HK-2 (cell line): ENCODE results near the gene EGFL8.
"Not testable (repeated sequence)": the region's sequence is repeated elsewhere in the genome, so short reads cannot be mapped to it uniquely, and the experiment has no call there.

Experiments used
- DNase-seq: peaks from one replicate; pipeline ENCODE4 v3.0.0-alpha.2; 2018; ENCODE audit not compliant: unreplicated experiment

Gene EGFL8

DNA sequence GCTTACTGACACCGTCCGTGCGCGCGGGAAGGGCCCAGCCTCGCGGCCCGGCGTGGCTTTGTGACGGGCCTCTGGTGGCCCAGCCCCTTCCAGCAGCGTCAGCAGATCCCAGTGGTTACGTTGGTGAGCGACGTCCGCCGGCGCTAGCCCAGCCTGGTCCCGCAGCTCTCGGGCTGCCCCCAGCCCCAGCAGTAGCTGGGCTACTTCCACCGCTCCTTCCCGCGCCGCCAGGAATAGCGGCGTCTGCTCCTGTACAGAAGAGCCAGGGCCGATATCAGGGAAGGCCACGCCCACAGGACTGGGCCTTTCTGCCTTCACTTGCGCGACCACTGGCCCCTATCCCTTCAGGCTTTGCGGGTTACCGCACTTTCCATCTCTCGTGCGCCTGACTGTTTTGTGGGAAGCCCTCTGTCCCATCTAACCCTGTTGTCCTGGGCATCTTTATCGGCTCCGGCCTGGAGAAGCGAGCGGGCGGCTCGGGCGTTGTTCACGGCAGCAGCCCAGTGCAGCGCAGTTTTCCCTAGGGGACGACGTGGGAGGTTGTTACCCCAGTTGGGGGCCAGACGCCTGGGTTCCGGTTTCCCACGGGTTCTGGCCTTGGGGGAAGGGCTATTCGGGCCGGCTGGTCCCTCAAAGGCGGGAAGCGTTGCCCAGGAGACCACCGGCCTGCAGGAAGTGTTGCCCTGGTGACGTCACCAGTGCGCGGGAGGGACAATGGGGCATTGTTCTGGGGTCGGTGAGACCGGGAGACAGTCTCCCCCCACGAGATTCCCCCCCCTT is 31.7 kb downstream of the EGFL8 start:
- peak; percentile 64 for DNase-seq

DNA sequence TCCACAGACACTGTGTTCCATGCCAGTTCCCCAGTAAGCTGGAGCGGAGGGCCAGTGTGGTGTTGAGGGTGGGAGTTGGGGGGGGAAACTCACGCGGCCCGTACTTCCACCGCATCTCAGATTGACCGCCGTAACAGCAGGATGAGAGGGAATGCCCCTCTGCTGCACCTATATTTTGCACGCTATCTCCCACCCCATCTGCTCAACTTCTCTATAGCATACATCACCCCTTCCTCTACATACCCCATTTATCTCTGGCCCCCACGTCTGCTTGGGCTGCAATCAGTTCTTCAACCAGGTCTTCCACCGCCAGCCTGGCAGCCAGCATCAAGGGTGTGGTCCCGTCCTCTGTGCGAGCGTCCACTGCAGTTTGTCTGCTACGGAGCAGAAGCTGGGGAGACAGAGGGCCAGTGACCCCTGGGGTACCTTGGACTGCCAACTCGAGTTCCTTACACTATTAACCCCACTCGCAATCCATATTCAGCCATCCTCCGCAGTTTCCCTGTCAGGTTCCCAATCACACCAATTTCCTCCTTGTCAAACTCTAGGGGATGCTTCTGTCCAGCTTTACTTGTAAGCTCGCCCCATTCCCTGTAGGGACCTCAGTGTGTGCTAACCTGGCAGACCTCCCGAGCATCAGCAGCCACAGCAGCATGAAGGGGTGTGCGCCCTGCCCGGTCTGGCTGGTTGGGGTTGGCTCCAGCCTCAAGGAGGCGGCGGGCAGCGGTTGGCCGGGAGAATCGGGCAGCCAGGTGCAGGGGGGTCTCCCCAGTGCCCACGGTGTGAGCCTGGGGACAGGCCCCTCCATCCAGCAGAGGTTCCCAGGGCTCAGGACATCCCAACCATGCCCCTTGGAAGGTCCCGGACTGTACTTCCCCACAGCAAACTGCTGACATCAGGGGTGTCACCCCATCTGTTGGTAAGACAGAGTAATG is 32.6 kb downstream of the EGFL8 start:
- DNase-seq, result no peak

DNA sequence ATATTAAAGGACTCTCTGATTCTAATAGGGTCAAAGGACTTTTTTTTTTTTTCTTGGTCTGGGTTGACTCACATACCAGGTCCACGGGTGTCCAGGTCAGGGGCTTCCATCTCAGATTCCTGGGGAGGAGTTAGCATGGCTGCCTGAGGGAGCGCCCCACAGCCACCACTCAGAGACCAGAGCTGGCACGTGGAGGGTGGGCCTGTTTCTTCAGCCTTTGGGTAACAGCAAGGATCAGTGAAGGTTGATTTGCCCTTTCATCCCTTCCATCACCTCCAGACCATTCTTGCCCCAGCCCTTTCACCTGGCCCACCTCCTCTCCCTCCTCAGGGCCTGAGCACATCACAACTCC is 33.9 kb downstream of the EGFL8 start:
- DNase-seq, result no peak

DNA sequence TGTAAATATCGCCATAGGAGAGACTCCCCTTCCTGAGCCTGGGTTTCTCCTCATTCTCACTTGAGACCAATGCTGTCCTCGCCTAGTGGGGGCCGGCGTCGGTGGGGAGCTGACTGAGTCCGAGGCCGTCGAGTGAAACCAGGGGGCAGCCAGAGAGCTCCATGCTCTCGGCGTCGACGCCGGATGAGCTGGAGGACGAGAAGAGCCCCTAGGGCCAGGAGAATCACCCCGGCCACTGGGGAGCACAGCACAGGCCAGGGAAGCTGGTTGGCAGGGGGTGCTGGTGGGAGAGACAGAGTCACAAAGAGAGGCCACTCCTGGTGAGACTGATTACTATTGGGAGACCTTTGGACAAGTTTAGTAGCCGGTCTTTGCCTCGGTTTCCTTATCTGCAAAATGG is 34.5 kb downstream of the EGFL8 start:
- no peak for DNase-seq

GRCh38 chr6:32200711-32201475 is 36.5 kb downstream of the EGFL8 start:
- DNase-seq, result no peak

- no peak for DNase-seq
Observed at GRCh38 chr6:32202186-32202585, 37.8 kb downstream of the EGFL8 start.

- DNase-seq, result no peak
Observed at GRCh38 chr6:32203426-32204267, 39.3 kb downstream of the EGFL8 start.

DNA sequence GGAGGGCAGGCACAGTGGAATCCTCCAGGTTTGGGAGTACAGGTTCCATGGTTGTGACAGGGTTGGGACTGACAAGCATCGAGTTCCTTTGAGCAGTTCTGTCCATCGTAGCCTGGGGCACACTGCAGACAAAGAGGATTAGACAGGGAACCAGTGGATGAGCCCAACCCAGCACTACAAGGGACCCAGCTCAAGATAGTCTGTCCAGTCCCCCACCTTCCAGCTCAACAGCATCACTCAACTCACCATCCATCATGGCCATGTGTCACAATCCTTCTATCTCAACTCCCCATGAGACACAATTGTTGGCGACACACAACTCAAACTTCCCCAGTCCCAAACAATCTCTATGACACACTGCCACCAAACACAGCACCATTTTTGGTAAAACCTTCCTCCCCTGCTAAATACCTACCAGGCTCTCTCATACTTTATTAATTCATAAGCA is 39.9 kb downstream of the EGFL8 start:
- no peak for DNase-seq

GRCh38 chr6:32208996-32209395 is 44.6 kb downstream of the EGFL8 start:
- no peak for DNase-seq

- no peak for DNase-seq
Observed at GRCh38 chr6:32210191-32210601, 45.8 kb downstream of the EGFL8 start.

- DNase-seq, result not testable (repeated sequence)
Observed at GRCh38 chr6:32211432-32211831, 47.0 kb downstream of the EGFL8 start.

DNA sequence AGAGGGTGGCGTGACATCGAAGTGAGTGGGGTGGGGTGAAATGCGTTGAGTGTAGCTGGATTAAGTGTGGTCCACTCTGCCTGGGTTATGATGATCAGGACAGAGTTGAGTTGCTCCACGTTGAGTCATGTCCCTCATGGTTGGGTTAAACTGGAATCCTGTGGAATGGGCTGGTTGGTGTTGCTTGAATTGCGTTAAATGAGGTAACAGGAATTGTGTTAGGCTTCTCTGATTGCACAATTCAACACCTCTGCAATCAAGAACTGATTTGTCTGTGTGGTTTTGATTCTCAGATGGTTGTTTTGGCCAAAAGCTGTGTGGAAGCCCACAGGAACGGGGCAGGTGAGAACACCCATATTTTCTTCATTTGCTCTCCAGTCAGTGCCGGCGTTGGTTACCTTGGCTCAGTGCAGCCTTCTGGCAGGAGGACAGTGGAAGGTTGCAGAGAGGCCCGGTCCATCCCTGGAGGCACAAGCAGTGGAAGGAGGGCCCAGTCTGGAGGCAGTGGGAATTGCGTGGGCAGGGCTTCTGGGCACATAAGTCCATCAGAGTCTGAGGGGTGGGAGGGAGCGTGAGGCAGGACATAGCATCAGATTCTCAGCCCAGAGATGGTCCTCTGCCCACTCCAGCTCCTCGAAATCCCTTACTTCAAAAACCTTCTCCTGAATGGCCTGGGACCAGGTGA is 47.8 kb downstream of the EGFL8 start:
- DNase-seq, result no peak

DNA sequence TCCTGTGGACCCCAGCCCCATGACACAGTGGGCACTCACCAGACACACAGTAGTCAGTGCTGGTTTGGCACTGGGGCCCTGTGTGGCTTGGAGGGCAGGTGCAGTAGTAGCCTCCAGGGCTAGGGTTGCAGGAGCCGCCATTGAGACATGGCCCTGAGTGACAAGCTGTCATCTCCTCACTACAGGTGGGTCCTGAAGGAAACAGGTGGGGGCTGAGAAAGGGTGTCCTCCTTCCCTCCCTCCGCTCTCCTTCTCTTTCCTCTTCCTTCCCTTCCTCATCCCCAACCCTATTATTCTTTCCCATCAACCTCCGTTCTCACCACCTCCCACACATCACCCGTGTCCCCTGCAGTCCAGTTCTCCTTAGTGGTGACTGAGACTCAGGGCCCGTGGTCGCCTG is 49.3 kb downstream of the EGFL8 start:
- DNase-seq, result no peak

- no peak for DNase-seq
Observed at GRCh38 chr6:32214126-32214525, 49.7 kb downstream of the EGFL8 start.

DNA sequence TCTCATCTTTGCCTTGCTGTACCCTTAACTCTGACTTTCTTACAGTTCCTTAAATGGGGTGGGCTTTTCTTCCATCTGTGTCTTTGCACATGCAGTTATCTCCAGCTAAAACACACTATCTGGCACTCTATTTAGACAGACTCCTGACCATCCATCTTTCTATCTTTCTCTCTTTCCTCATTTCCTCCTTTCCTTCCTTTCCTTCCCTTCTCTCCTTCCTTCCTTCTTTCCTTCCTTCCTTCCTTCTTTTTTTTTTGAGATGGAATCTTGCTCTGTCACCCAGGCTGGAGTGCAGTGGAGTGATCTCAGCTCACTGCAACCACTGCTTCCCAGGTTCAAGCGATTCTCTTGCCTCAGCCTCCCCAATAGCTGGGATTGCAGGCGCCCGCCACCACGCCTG is 51.2 kb downstream of the EGFL8 start:
- DNase-seq, result no peak

- DNase-seq, result no peak
Observed at GRCh38 chr6:32216285-32216684, 51.9 kb downstream of the EGFL8 start.

DNA sequence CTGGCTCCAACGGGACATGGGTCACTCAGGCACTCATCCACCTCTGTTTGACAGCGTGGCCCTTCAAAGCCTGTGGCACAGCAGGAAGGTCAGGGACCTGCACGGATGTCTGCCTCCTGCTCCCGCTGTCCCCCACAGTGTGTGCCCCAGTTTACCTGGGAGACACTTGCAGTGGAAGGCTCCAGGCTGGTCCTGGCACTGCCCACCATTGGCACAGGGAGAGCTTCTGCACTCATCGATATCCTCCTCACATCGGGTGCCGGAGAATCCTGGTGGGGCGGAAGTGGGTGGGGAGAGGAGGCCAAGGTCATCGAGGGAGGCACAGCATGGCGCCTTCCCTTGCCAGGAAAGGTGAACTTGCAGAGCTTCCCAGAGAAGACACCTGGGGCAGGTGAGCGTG is 52.6 kb downstream of the EGFL8 start:
- DNase-seq, result no peak
